Activated T-helper 9 cell treated with anti-CD3 and anti-CD28 coated beads, Interleukin-2, amount 50 U/mL, for 16 hours (primary cell): ENCODE measurements around the gene POLA2.
"Not testable (repeated sequence)": the region's sequence is repeated elsewhere in the genome, so short reads cannot be mapped to it uniquely, and the experiment has no call there.

Experiments used
- DNase-seq: peaks from one replicate; pipeline ENCODE4 v3.0.0-alpha.2; 2020; ENCODE audit warnings: low read depth

The POLA2 gene

DNA sequence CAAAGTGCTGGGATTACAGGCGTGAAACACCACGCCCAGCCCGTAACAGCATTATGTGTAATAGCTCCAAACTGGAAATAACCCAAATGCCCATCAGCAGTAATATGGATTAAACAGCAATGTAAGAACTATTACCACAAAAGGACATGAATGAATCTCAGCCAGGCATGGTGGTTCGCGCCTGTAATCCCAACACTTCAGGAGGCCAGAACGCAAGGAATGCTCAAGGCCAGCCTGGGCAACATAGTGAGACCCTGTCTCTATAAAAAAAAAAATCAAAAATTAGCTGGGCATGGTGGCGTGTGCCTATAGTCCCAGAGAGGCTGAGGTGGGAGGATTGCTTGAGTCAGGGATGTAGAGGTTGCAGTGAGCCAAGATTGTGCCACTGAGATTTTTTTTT is 68.8 kb downstream of the POLA2 start:
- no peak for DNase-seq

DNA sequence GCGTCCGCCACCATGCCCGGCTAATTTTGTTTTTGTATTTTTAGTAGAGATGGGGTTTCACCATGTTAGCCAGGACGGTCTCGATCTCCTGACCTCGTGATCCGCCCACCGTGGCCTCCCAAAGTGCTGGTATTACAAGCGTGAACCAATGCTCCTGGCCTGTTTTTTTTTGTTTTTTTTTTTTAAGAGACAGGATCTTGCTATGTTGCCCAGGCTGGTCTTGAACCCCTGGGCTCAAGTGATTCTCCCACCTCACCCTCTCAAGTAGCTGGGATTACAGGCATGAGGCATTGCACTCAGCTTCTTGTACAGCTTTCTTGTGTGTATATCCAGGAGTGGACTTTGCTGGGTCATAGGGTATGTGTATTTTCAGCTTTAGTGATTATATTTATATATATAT is 70.8 kb downstream of the POLA2 start:
- DNase-seq, result not testable (repeated sequence)

DNA sequence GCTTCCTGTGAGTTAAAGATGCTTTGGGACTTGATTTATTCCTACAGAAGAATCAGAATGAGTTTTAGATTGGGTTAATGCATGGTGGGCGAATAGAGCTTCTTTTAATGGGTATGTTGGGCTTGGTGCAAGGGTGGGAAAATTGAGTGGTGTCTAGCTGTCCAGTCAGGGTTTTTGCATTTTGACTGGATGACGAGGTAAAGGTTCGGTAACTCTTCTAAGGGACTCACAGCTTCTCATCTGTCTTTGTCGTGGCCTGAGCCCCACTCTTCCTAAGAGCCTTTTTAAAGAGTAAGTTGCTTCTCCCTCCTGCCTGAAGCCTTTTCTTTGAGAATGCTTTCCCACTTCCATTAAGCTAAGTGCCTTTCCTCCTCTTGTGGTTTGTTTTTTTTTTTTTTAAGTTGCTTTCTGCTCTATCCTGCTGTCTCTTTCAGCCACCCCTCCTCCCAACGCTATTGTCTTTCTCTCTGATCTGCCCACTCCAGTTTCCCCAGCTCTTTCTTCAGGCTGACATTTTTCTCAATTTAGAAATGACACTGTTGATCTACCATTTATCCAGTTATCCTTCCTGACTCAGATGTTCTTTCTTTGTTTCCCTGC is 73.0 kb downstream of the POLA2 start:
- DNase-seq, result no peak

DNA sequence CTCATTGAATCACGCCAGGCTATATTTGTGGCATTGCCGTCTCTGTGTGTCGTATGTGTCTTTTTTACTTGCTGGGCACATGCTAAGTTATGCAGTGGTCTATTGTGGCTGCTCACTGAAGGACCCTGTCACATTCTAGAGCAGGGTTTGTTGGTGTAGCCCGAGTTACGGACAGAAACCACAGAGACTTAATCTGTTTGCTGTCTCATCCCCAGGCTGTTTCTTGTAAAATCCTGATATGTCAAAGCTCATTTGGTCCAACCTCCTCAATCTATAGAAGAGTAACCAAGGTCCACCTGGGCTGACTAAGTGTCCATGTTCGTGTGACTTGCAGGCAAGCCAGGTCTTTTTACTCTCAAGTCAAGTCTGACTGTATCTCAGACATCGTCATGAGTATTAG is 76.9 kb downstream of the POLA2 start:
- no peak for DNase-seq

DNA sequence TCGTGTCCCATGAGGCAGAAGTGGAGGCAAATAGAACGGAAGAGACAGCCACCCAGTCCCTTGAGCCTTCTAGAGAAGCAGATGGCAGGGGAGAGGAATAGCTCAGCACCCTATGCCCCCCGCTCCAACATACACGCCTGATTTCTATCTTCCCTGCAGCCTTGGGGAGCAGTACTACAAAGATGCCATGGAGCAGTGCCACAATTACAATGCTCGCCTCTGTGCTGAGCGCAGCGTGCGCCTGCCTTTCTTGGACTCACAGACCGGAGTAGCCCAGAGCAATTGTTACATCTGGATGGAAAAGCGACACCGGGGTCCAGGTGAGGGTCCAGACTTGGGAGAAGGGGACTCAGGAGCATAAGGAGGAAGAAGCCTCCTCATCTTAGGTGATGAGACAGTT is 78.5 kb downstream of the POLA2 start:
- DNase-seq, result no peak

DNA sequence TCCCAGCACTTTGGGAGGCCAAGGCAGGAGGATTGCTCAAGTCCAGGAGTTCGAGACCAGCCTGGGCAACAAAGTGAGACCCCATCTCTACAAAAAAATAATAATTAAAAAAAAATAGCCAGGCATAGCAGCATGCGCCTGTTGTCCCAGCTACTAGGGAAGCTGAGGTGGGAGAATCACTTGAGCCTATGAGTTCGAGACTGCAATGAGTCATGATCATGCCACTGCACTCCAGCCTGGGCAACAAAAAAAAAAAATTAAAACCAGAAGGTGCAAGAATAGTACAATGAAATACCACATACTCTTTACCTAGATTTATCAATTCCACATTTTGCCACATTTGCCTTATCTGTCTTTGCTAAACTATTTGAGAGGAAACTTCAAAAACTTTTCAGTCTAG is 80.1 kb downstream of the POLA2 start:
- no peak for DNase-seq
